Lower leg skin (tissue), 4 donors: ENCODE results near the gene RAB11FIP3. TPM values are rescaled to one million over a fixed set of nuclear protein-coding genes. Genes with fewer than 3 reads are reported as not detected.
"Not testable (repeated sequence)": the region's sequence is repeated elsewhere in the genome, so short reads cannot be mapped to it uniquely, and the experiment has no call there.

Source experiments
- DNase-seq, 2 donors: peaks; one replicate each; pipeline ENCODE4 v3.0.0-alpha.2; 2019; ENCODE audit warnings: low spot score in 2 of 2
- H3K4me3 ChIP-seq: fragments of 200-600 bp; sonication (generic); 2 replicates; pipeline ENCODE4 v1.5.1; 2017; ENCODE audit warnings: mild to moderate bottlenecking, low read depth; ENCODE audit not compliant: poor library complexity, severe bottlenecking
- CTCF ChIP-seq, 3 donors: fragments of 450-650 bp; IDR thresholded peaks; one replicate each; pipeline ENCODE4 v1.5.1; 2016; ENCODE audit warnings: antibody characterized with exemption in 3 of 3, mild to moderate bottlenecking in 3 of 3, moderate library complexity in 2 of 3
- POLR2A ChIP-seq, 2 donors: fragments of 450-650 bp; IDR thresholded peaks; one replicate each; pipeline ENCODE4 v1.6.1; 2016 to 2017; ENCODE audit warnings: antibody characterized with exemption in 2 of 2, mild to moderate bottlenecking in 1 of 2, moderate library complexity in 1 of 2
- WGBS, 2 donors: methylation state at CpG; one replicate each; pipeline ENCODE4 v1.1.5; 2018; 5-methylcytosine and 5-hydroxymethylcytosine counted together
- intact Hi-C: fragments of 100-400 bp; cut with DNase I; formaldehyde crosslinking; loops from one replicate; pipeline ENCODE4 v1.15.0; 2023; ENCODE audit warnings: low total_unique reads
- total RNA-seq, 4 donors: library from RNA; depleted of rRNA; stranded (reverse); fragments of >200 nt; gene quantifications; one replicate each; pipeline ENCODE4 v1.1.0, GENCODE V29; 2016

Gene RAB11FIP3
- total RNA-seq, 4 donors from 2014 or later, result 22.1 to 66.3 (median 27.7) TPM

- TF ChIP-seq CTCF (IDR thresholded peaks at IDR 0.05), result no peak
- no peak for TF ChIP-seq POLR2A (IDR thresholded peaks at IDR 0.05)
- 79 to 87% methylated on average over 21 of the region's 21 CpGs for WGBS, 2 donors
- no peak for DNase-seq
- intact Hi-C loops, result no loop called here
- H3K4me3 ChIP-seq, result no peak overlapping the region
These were observed 10.9 kb upstream of the RAB11FIP3 start for GRCh38 chr16:414395-415169.

- H3K4me3 ChIP-seq, intact Hi-C loops, DNase-seq: not testable (repeated sequence)
- 82 to 92% methylated on average over 3 of the region's 3 CpGs for WGBS, 2 donors
These were observed 10.3 kb upstream of the RAB11FIP3 start for GRCh38 chr16:415170-415498.

GRCh38 chr16:422179-422578 is 3.3 kb upstream of the RAB11FIP3 start:
- 92 to 96% methylated on average over 13 of the region's 13 CpGs for whole genome bisulfite sequencing, 2 donors
- DNase-seq, intact Hi-C loops, H3K4me3 ChIP-seq: not testable (repeated sequence)

- DNase-seq, result peak; percentile 89 to 94
- TF ChIP-seq POLR2A (IDR thresholded peaks at IDR 0.05), result no peak
- no peak for TF ChIP-seq CTCF (IDR thresholded peaks at IDR 0.05)
- intact Hi-C loops, result no loop called here
- 15 to 28% methylated on average over 20 of the region's 20 CpGs for WGBS, 2 donors
- H3K4me3 ChIP-seq, result no peak overlapping the region
These were observed 1.3 kb upstream of the RAB11FIP3 start for GRCh38 chr16:424033-424622.

GRCh38 chr16:424623-425081 is 797 bp upstream of the RAB11FIP3 start:
- 2 to 11% methylated on average over 24 to 30 of the region's 31 CpGs for WGBS, 2 donors
- TF ChIP-seq CTCF (IDR thresholded peaks at IDR 0.05), result no peak
- no peak for TF ChIP-seq POLR2A (IDR thresholded peaks at IDR 0.05)
- DNase-seq, result peak; percentile 36 to 92
- peak overlapping the region; percentile 28 for H3K4me3 ChIP-seq
- intact Hi-C loops, result no loop called here

GRCh38 chr16:425740-426114 is 278 bp downstream of the RAB11FIP3 start:
- 2% methylated on average over 36 of the region's 63 CpGs; no CpG with 5 or more reads in 1 of the 2 donors for WGBS, 2 donors
- TF ChIP-seq CTCF (IDR thresholded peaks at IDR 0.05), result no peak
- peak overlapping the region; percentile 28 for H3K4me3 ChIP-seq
- DNase-seq, result no peak
- intact Hi-C loops, result no loop called here
